HepG2 (cell line): ENCODE measurements around the gene NPBWR2. TPM values are rescaled to one million over a fixed set of nuclear protein-coding genes. Genes with fewer than 3 reads are reported as not detected.
A peak's percentile ranks its signal among the peaks of the same experiment; 100 is the strongest.

Experiments used
- AHR ChIP-seq: IDR thresholded peaks from 2 replicates; pipeline ENCODE4 v1.6.1; 2018; ENCODE audit warnings: missing genetic modification reagents, missing compliant biosample characterization
- ASH2L ChIP-seq: fragments of 300-600, 200-600 bp; sonication (generic); IDR thresholded peaks from 2 replicates; pipeline ENCODE4 v1.7.0; 2017; ENCODE audit warnings: low read depth, mild to moderate bottlenecking, moderate library complexity, mixed read lengths, low read length; ENCODE audit not compliant: insufficient read length
- ATRX ChIP-seq: sonication (generic); formaldehyde crosslinking; IDR thresholded peaks from 2 replicates; pipeline ENCODE4 v1.4.0; 2020; ENCODE audit warnings: missing genetic modification reagents, borderline replicate concordance
- HDAC1 ChIP-seq: sonication (generic); formaldehyde crosslinking; IDR thresholded peaks from 2 replicates; pipeline ENCODE4 v1.5.1; 2020; ENCODE audit warnings: mild to moderate bottlenecking, missing genetic modification reagents
- PAXIP1 ChIP-seq: sonication (generic); formaldehyde crosslinking; conservative IDR thresholded peaks from 2 replicates; pipeline ENCODE4 v1.4.0; 2020; ENCODE audit warnings: mild to moderate bottlenecking, missing genetic modification reagents, moderate library complexity
- SNAPC2 ChIP-seq: sonication (generic); formaldehyde crosslinking; IDR thresholded peaks from 2 replicates; pipeline ENCODE4 v1.8.1; 2022; ENCODE audit warnings: mild to moderate bottlenecking, missing genetic modification reagents
- TFDP1 ChIP-seq: IDR thresholded peaks from 2 replicates; pipeline ENCODE4 v1.6.1; 2016; ENCODE audit warnings: missing compliant biosample characterization, missing genetic modification reagents, borderline replicate concordance
- THRA ChIP-seq: sonication (generic); formaldehyde crosslinking; IDR thresholded peaks from 2 replicates; pipeline ENCODE4 v1.4.0; 2020; ENCODE audit warnings: missing genetic modification reagents, borderline replicate concordance
- ZBTB14 ChIP-seq: sonication (generic); formaldehyde crosslinking; IDR thresholded peaks from 2 replicates; pipeline ENCODE4 v1.4.0; 2020; ENCODE audit warnings: missing genetic modification reagents
- ZNF281 ChIP-seq: sonication (generic); formaldehyde crosslinking; IDR thresholded peaks from 2 replicates; pipeline ENCODE4 v1.4.0; 2020; ENCODE audit warnings: missing genetic modification reagents, borderline replicate concordance
- ZNF354B ChIP-seq: sonication (generic); formaldehyde crosslinking; IDR thresholded peaks from 2 replicates; pipeline ENCODE4 v1.8.0; 2022; ENCODE audit warnings: mild to moderate bottlenecking, missing genetic modification reagents
- ZNF607 ChIP-seq: sonication (generic); formaldehyde crosslinking; IDR thresholded peaks from 2 replicates; pipeline ENCODE4 v1.5.1; 2020; ENCODE audit warnings: missing genetic modification reagents, mild to moderate bottlenecking, borderline replicate concordance
- polyA plus RNA-seq, 8 experiments: library from polyadenylated mRNA; depleted of rRNA in 3 of 8; stranded (reverse) in 7 of 8; unstranded in 1 of 8; fragments of >200 nt; fragmentation: Illumina TruSeq in 4 of 8; extraction: Trizol in 4 of 8; gene quantifications; 2 replicates each; pipeline versions ENCODE4 v1.2.1 to v1.2.3, GENCODE V29; 2011 to 2016; ENCODE audit warnings: low read depth in 4 of 8, missing spikeins in 1 of 8, mixed read lengths in 1 of 8; ENCODE audit not compliant: insufficient read depth in 1 of 8
- total RNA-seq, 5 experiments: library from RNA; depleted of rRNA; stranded (reverse); fragments of >200 nt; fragmentation: Illumina TruSeq; extraction: Trizol; gene quantifications; 2 replicates each; pipeline ENCODE4 v1.2.3, GENCODE V29; 2016; ENCODE audit warnings: low read depth in 1 of 5

NPBWR2 gene
- total and polyA plus RNA-seq, 2 of the 13 experiments (the other 11 are each of a cell fraction or from before 2014, with no cell fraction given): not detected

- no peak for TF ChIP-seq ZNF281 (CRISPR knock-in tag)
- no peak for TF ChIP-seq AHR (CRISPR knock-in tag)
- TF ChIP-seq ASH2L: peak; percentile 23
- TF ChIP-seq ATRX (CRISPR knock-in tag): no peak
- TF ChIP-seq TFDP1 (CRISPR knock-in tag): peak; percentile 73
- no peak for TF ChIP-seq SNAPC2 (CRISPR knock-in tag)
- peak; percentile 36; the same call in 1 of the 2 replicates for TF ChIP-seq THRA
- TF ChIP-seq ZBTB14 (CRISPR knock-in tag): 0 out of 2 replicates have a peak, but pooled peaks have one; percentile 69
- TF ChIP-seq HDAC1 (CRISPR knock-in tag): peak; percentile 59; the same call in 1 of the 2 replicates
- TF ChIP-seq ZNF607 (CRISPR knock-in tag): peak; percentile 36; the same call in 1 of the 2 replicates
- TF ChIP-seq ZNF354B (CRISPR knock-in tag): no peak
- TF ChIP-seq PAXIP1: peak; percentile 21; the same call in 1 of the 2 replicates
These were observed 24.0 kb downstream of the NPBWR2 start (continued) for GRCh38 chr20:64083378-64083803.
